ENCODE results near the gene ADAM12.

- no peak for TF ChIP-seq RBM15 (IDR thresholded peaks at IDR 0.05; ENCODE audit: insufficient read depth, low read length)
- TF ChIP-seq POLR2AphosphoS5 (IDR thresholded peaks at IDR 0.05; ENCODE audit: control insufficient read depth, insufficient read depth, low read depth, low read length): no peak
- no peak for TF ChIP-seq DLX4 (CRISPR knock-in tag; IDR thresholded peaks at IDR 0.05)
- no peak for TF ChIP-seq HNRNPL (IDR thresholded peaks at IDR 0.05; ENCODE audit: low read depth, low read length)
- TF ChIP-seq, protein P1, sequence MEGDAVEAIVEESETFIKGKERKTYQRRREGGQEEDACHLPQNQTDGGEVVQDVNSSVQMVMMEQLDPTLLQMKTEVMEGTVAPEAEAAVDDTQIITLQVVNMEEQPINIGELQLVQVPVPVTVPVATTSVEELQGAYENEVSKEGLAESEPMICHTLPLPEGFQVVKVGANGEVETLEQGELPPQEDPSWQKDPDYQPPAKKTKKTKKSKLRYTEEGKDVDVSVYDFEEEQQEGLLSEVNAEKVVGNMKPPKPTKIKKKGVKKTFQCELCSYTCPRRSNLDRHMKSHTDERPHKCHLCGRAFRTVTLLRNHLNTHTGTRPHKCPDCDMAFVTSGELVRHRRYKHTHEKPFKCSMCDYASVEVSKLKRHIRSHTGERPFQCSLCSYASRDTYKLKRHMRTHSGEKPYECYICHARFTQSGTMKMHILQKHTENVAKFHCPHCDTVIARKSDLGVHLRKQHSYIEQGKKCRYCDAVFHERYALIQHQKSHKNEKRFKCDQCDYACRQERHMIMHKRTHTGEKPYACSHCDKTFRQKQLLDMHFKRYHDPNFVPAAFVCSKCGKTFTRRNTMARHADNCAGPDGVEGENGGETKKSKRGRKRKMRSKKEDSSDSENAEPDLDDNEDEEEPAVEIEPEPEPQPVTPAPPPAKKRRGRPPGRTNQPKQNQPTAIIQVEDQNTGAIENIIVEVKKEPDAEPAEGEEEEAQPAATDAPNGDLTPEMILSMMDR (IDR thresholded peaks at IDR 0.05 in 2 of 3, conservative IDR thresholded peaks at IDR 0.05 in 1 of 3; ENCODE audit: insufficient read depth in 2 of 3, low read depth in 1 of 3, low read length in 3 of 3): no peak
- TF ChIP-seq EZH2 (IDR thresholded peaks at IDR 0.05; ENCODE audit: borderline replicate concordance, low read depth, low read length): no peak
- no peak for TF ChIP-seq CREB1 (IDR thresholded peaks at IDR 0.05)
- TF ChIP-seq CREB1 (CRISPR knock-in tag; IDR thresholded peaks at IDR 0.05): no peak
- TF ChIP-seq ETV6 (IDR thresholded peaks at IDR 0.05; ENCODE audit: borderline replicate concordance in 1 of 2, low read depth in 2 of 2, low read length in 1 of 2): no peak
- TF ChIP-seq ETV6 (CRISPR knock-in tag; IDR thresholded peaks at IDR 0.05; ENCODE audit: borderline replicate concordance): no peak
- TF ChIP-seq NFYB (IDR thresholded peaks at IDR 0.05; ENCODE audit: extremely low read depth, insufficient read length): no peak
- TF ChIP-seq MYNN (IDR thresholded peaks at IDR 0.05): no peak
- no peak for TF ChIP-seq MYNN (CRISPR knock-in tag; IDR thresholded peaks at IDR 0.05)
- TF ChIP-seq NFE2L1 (tag; IDR thresholded peaks at IDR 0.05; ENCODE audit: borderline replicate concordance, low read depth): no peak
- TF ChIP-seq SIN3B (IDR thresholded peaks at IDR 0.05; ENCODE audit: low read depth): no peak
- no peak for TF ChIP-seq SMC3 (conservative IDR thresholded peaks at IDR 0.05; ENCODE audit: insufficient read depth, low read depth, low read length)
- TF ChIP-seq HOMEZ (CRISPR knock-in tag; IDR thresholded peaks at IDR 0.05): no peak
Measured at GRCh38 chr10:125994601-125995000, 393.7 kb downstream of the ADAM12 start.

All from K562 (cell line).